NCI-H2081 (cell line): ENCODE data around the gene MALSU1.
"Not testable (repeated sequence)": the region's sequence is repeated elsewhere in the genome, so short reads cannot be mapped to it uniquely, and the experiment has no call there.

Experiments
- DNase-seq, 2 experiments: peaks; one replicate each; lab custom pipeline; 2025; lab: John Stamatoyannopoulos, UW

Gene MALSU1

GRCh38 chr7:23285657-23286646, 13.2 kb upstream of the MALSU1 start:
- DNase-seq, result no peak

- DNase-seq, result no peak
Observed at GRCh38 chr7:23287612-23288011, 11.5 kb upstream of the MALSU1 start.

DNA sequence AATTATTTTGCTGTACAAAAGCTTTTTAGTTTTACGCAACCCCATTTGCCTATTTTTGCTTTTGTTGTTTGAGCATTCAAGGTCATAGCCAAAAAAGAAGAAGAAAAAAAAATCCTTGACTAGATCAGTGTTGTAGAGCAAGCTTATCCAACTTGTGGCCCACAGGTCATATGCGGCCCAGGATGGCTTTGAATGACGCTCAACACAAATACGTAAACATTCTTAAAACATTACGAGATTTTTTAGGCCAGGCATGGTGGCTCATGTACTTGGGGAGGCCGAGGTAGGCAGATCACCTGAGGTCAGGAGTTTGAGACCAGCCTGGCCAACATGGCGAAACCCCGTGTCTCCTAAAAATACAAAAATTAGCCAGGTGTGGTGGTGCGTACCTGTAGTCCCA, 8.1 kb upstream of the MALSU1 start:
- DNase-seq, result no peak

- no peak for DNase-seq
Observed at GRCh38 chr7:23291957-23292560, 7.1 kb upstream of the MALSU1 start.

- DNase-seq, result no peak
Observed at GRCh38 chr7:23292623-23293022, 6.5 kb upstream of the MALSU1 start.

GRCh38 chr7:23293500-23294073, 5.6 kb upstream of the MALSU1 start:
- no peak for DNase-seq

DNA sequence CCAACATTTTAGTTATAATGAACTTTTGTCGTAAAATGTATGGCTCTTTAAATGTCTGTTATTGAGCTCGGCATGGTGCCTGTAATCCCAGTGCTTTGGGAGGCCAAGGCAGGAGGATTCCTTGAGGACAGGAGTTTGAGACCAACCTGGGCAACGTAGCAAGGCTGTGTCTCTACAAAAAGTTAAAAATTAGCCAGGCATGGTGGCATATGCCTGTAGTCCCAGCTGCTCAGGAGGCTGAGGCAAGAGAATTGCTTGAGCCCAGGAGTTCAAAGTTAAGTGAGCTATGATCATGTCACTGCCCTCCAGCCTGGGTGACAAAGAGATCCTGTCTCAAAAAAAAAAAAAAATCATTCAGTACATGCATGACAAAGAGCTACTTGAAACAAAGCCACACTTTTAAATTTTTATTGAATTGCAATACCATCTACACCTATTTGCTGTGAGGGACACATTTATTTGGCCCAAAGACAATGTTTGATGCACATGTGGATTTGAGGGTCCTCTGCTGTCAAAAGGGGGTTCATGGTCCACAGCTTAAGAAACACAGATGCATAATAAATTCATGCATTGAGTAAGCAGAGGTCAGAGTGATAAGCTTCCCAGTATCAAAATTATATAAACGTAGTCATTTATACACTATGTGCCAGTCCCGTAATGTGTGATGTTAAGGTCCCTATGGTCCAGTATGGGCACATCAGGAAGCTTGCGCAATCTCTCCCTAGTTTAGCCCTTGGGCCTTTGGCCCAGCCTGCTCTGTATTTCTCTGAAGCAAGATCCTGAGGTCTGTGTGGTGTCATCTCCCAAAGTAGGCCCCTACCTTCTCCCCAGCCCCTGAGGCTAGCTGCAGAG, 4.4 kb upstream of the MALSU1 start:
- DNase-seq, result no peak

DNA sequence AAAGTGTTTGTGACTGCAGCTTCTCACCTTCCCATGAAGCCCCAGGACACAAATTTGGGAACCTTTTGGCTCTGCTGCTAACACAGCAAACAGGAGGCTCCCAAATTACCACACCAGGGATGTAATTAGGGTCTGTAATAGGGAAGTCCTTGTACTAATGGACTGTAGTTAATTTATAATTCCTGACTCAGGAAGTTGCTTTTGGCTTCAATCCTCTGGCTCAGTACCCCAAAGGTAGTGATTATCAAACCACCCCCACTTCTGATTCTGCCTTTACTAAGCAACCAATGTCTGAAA, 3.8 kb upstream of the MALSU1 start:
- peak; percentile 45 to 75 for DNase-seq

- peak in 1 of 2 experiments; percentile 34 for DNase-seq
Observed at GRCh38 chr7:23298141-23298881, 828 bp upstream of the MALSU1 start.

GRCh38 chr7:23299770-23300300, 696 bp downstream of the MALSU1 start:
- DNase-seq, result no peak

DNA sequence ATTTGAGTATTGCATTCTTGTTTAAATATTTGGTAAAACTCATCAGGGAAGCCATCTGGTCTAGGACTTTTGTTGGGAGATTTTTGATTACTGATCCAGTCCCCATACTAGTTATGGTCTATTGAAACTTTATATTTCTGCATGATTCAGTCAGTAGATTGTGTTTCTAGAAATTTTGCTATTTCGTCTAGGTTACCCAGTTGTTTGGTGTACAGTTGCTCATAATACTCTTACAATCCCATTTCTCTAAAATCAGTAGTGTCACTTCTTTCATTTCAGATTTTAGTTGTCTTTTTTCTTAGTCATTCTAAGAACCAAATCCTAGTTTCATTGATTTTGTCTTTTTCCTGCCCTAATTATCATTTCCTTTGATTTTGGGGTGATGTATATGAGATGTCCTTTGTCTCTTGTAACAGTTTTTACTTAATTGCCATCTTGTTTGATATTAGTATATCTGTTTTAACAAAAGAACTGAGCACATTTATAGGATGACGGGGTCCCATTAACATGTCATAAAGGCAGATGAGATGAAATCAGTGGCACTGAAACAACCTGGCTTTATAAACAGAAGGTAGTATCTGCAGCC, 7.9 kb downstream of the MALSU1 start:
- DNase-seq, result no peak

DNA sequence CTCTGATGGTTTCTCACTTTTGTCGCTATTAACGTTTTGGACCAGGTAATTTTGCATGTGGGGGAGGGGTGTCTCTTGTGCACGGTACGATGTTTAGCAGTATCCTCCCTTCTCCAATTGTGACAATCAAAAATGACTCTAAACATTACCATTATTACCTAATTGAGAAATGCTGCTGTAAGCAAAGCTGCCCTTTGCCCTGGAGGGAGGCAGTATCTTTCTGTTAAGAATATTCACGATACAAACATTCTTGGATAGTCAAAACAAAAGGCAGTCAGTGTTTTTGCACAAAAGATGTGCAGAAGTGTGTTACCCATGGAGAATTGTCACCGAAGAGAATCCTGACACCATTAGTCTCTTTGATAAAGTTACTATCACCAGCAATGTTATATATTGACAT, 9.6 kb downstream of the MALSU1 start:
- no peak for DNase-seq

DNA sequence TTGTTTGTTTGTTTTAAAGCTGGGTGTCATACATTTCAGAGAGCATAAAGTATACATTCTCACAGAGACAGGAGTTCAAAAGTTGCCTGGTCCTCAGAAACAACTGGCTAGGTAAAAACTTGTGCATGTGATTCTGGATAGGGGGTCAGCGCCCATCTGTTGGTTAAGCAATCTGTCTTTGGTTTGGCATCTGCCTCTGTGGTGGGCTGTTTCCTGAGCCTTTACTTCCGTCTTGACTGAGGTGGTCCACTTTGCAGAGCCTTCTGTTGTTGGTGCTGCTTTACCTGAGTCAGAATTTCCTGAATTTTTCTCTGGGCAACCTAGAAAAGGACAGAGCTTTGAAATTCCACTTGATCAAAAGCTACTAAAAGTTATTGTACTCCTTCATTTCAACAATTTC, 13.0 kb downstream of the MALSU1 start:
- DNase-seq, result not testable (repeated sequence)

DNA sequence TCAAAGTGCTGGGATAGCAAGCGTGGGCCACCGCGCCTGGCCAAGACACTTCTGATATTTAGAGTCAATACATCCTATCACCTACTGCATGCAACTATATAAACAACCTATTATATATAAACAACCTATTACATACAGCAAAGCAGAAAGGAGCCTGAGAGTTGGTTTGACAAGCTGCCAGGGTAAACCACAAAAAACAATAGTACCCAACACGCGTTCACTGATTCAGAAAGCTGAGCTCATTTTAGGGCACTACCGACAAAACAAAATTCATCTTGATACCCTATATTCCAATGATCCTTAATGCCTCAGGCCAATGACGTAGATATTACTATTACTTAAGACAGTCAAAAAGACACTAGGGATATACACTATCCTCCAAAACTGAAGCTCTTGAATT, 16.2 kb downstream of the MALSU1 start:
- no peak for DNase-seq

DNA sequence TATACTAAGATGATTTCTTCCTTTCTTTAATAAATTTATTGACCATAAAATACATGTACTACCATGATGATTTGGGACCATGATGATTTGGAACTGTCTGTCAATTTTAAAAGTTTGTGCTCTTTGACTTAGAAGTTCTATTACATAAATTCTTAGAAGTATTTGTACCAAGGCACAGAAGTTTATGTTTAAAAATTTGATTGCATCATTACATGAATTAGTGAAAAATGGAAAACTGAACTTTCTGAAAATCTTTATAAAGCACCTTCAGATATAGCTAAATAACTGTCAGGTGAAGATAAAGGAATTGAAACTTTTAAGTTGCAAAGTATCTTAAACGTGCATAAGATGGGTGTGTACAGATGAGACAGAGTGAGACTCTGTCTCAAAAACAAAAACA, 32.0 kb downstream of the MALSU1 start:
- DNase-seq, result no peak

- peak in 1 of 2 experiments; percentile 75 for DNase-seq
Observed at GRCh38 chr7:23332193-23332592, 33.1 kb downstream of the MALSU1 start.

GRCh38 chr7:23332910-23333612, 33.9 kb downstream of the MALSU1 start:
- peak in 1 of 2 experiments; percentile 45 for DNase-seq

GRCh38 chr7:23333671-23334246, 34.6 kb downstream of the MALSU1 start:
- DNase-seq, result no peak

- DNase-seq, result peak in 1 of 2 experiments; percentile 62
Observed at GRCh38 chr7:23334482-23335056, 35.4 kb downstream of the MALSU1 start.
